ENCODE data around the gene PDGFB. TPM values are rescaled to one million over a fixed set of nuclear protein-coding genes. Genes with fewer than 3 reads are reported as not detected.

The PDGFB gene
- total RNA-seq, 1 experiment from 2014 or later: 9.2 TPM

- H3K9me3 Mint-ChIP-seq: peaks cover 19% of the 10 kb centered on the region
- POLR2A ChIA-PET: no interaction called here
- H3K4me1 Mint-ChIP-seq: peaks cover 27% of the 10 kb centered on the region
- no peak for TF ChIP-seq ZNF396 (CRISPR knock-in tag; IDR thresholded peaks at IDR 0.05; ENCODE audit: borderline replicate concordance)
- TF ChIP-seq AFF4 (CRISPR knock-in tag; IDR thresholded peaks at IDR 0.05; ENCODE audit: borderline replicate concordance): no peak
- TF ChIP-seq NR1H2 (CRISPR knock-in tag; IDR thresholded peaks at IDR 0.05): no peak
- TF ChIP-seq, protein P1, sequence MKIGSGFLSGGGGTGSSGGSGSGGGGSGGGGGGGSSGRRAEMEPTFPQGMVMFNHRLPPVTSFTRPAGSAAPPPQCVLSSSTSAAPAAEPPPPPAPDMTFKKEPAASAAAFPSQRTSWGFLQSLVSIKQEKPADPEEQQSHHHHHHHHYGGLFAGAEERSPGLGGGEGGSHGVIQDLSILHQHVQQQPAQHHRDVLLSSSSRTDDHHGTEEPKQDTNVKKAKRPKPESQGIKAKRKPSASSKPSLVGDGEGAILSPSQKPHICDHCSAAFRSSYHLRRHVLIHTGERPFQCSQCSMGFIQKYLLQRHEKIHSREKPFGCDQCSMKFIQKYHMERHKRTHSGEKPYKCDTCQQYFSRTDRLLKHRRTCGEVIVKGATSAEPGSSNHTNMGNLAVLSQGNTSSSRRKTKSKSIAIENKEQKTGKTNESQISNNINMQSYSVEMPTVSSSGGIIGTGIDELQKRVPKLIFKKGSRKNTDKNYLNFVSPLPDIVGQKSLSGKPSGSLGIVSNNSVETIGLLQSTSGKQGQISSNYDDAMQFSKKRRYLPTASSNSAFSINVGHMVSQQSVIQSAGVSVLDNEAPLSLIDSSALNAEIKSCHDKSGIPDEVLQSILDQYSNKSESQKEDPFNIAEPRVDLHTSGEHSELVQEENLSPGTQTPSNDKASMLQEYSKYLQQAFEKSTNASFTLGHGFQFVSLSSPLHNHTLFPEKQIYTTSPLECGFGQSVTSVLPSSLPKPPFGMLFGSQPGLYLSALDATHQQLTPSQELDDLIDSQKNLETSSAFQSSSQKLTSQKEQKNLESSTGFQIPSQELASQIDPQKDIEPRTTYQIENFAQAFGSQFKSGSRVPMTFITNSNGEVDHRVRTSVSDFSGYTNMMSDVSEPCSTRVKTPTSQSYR (CRISPR knock-in tag; IDR thresholded peaks at IDR 0.05): no peak
- no peak for TF ChIP-seq ZNF317 (CRISPR knock-in tag; IDR thresholded peaks at IDR 0.05; ENCODE audit: borderline replicate concordance, low read depth)
- no peak for TF ChIP-seq ZNF423 (CRISPR knock-in tag; IDR thresholded peaks at IDR 0.05)
- no peak for TF ChIP-seq E2F4 (CRISPR knock-in tag; IDR thresholded peaks at IDR 0.05; ENCODE audit: borderline replicate concordance, low read depth)
- TF ChIP-seq TEAD4 (CRISPR knock-in tag; IDR thresholded peaks at IDR 0.05): no peak
- no peak for TF ChIP-seq ZNF138 (CRISPR knock-in tag; conservative IDR thresholded peaks at IDR 0.05)
- DNase-seq (ENCODE audit: low spot score) (no peak), ATAC-seq (no peak)
- H3K27ac Mint-ChIP-seq: peak overlapping the region; percentile 89
- CTCF ChIA-PET: interaction anchor here (0.9 to 3.0 kb wide), 5 partner anchors 16 to 146 kb away, joined by 3 to 7 read pairs (median 5); no protein-coding TSS in a partner anchor
- H3K36me3 Mint-ChIP-seq: peaks cover 11% of the 10 kb centered on the region
- H3K4me3 Mint-ChIP-seq: no peak overlapping the region
- peaks cover 6% of the 10 kb centered on the region for H3K27me3 Mint-ChIP-seq (ENCODE audit: low read depth)
These were observed 36.3 kb upstream of the PDGFB start for GRCh38 chr22:39281126-39281525.

DNA sequence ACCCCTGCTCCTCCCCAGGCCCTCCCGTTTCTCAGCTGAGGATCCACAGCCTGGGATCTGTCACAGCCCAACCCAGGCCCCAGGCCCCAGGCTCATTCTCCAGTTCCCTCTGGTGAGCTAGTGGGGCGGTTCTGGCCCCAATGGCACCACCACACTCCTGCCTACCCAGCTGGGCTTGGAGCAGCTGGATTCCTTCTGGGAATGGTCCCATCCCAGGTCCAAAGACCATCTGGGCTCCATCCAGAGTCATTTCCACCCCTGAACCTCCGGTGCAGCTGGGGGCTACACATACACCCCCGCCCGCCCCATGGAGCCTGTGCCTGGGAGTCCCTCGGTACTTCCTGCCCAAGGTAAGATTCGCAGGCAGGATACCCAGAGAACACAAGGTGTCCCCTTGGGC is 35.5 kb upstream of the PDGFB start:
- Mint-ChIP-seq H3K4me3 (no peak overlapping the region), H3K27ac (0 out of 2 replicates have a peak overlapping the region, but pooled peaks have one; percentile 45), H3K4me1 (peaks cover 31% of the 10 kb centered on the region), H3K27me3 (ENCODE audit: low read depth) (peaks cover 6% of the 10 kb centered on the region), H3K9me3 (peaks cover 21% of the 10 kb centered on the region), H3K36me3 (peaks cover 12% of the 10 kb centered on the region)
- CTCF ChIA-PET: interaction anchor here (1.5 to 3.0 kb wide), 4 partner anchors 26 to 145 kb away, joined by 4 to 7 read pairs (median 6); no protein-coding TSS in a partner anchor
- DNase-seq (ENCODE audit: low spot score) (no peak), ATAC-seq (no peak)
- TF ChIP-seq RORB (CRISPR knock-in tag; IDR thresholded peaks at IDR 0.05): no peak
- TF ChIP-seq NR1H2 (CRISPR knock-in tag; IDR thresholded peaks at IDR 0.05): no peak
- no peak for TF ChIP-seq OVOL2 (CRISPR knock-in tag; IDR thresholded peaks at IDR 0.05; ENCODE audit: borderline replicate concordance)
- TF ChIP-seq, protein P2, sequence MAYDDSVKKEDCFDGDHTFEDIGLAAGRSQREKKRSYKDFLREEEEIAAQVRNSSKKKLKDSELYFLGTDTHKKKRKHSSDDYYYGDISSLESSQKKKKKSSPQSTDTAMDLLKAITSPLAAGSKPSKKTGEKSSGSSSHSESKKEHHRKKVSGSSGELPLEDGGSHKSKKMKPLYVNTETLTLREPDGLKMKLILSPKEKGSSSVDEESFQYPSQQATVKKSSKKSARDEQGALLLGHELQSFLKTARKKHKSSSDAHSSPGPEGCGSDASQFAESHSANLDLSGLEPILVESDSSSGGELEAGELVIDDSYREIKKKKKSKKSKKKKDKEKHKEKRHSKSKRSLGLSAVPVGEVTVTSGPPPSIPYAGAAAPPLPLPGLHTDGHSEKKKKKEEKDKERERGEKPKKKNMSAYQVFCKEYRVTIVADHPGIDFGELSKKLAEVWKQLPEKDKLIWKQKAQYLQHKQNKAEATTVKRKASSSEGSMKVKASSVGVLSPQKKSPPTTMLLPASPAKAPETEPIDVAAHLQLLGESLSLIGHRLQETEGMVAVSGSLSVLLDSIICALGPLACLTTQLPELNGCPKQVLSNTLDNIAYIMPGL (CRISPR knock-in tag; IDR thresholded peaks at IDR 0.05): no peak
- POLR2A ChIA-PET: no interaction called here

Measured in WTC11 (cell line).